OCI-LY1 (cell line): ENCODE results near the gene CCDC172.

Experiments
- H2AFZ ChIP-seq: fragments of 200-600 bp; sonication (generic), shearing (Covaris generic); 2 replicates; pipeline ENCODE4 v1.6.0; 2014; ENCODE audit warnings: antibody characterized with exemption, mild to moderate bottlenecking, low read length
- H3F3A ChIP-seq: fragments of 200-600 bp; sonication (generic), shearing (Covaris generic); 2 replicates; pipeline ENCODE4 v1.6.0; 2014; ENCODE audit warnings: mild to moderate bottlenecking, antibody characterized with exemption, low read length, moderate library complexity; ENCODE audit not compliant: insufficient read depth
- H3K27ac ChIP-seq: fragments of 200-600 bp; sonication (generic); 2 replicates; pipeline ENCODE4 v1.5.1; 2014; ENCODE audit warnings: low read length, mixed run types, mild to moderate bottlenecking, low read depth; ENCODE audit not compliant: poor library complexity, severe bottlenecking
- H3K27me3 ChIP-seq: fragments of 200-600 bp; sonication (generic); 2 replicates; pipeline ENCODE4 v1.6.0; 2014; ENCODE audit warnings: antibody characterized with exemption, mild to moderate bottlenecking, low read length, moderate library complexity; ENCODE audit not compliant: insufficient read depth
- H3K36me3 ChIP-seq: fragments of 200-600 bp; sonication (generic); 2 replicates; pipeline ENCODE4 v1.6.1; 2014; ENCODE audit warnings: mild to moderate bottlenecking, antibody characterized with exemption, low read length, moderate library complexity, mixed read lengths; ENCODE audit not compliant: insufficient read depth
- H3K4me1 ChIP-seq: fragments of 200-600 bp; sonication (generic); 2 replicates; pipeline ENCODE4 v1.5.1; 2014; ENCODE audit warnings: mild to moderate bottlenecking, low read length, moderate library complexity; ENCODE audit not compliant: insufficient read depth, severe bottlenecking
- H3K4me2 ChIP-seq: fragments of 200-600 bp; sonication (generic), shearing (Covaris generic); 2 replicates; pipeline ENCODE4 v1.6.1; 2014; ENCODE audit warnings: low read length
- H3K4me3 ChIP-seq: fragments of 200-600 bp; sonication (generic); 2 replicates; pipeline ENCODE4 v1.5.1; 2014; ENCODE audit warnings: low read length, low read depth, mild to moderate bottlenecking, mixed read lengths; ENCODE audit not compliant: poor library complexity, severe bottlenecking
- H3K79me2 ChIP-seq: fragments of 200-600 bp; shearing (Covaris generic); 2 replicates; pipeline ENCODE4 v1.6.1; 2016; ENCODE audit warnings: mixed run types, low read length, mixed read lengths; ENCODE audit not compliant: insufficient read depth
- H3K9ac ChIP-seq: fragments of 200-600 bp; sonication (generic), shearing (Covaris generic); 2 replicates; pipeline ENCODE4 v1.6.1; 2014; ENCODE audit warnings: mild to moderate bottlenecking, low read length, mixed read lengths
- H3K9me2 ChIP-seq: fragments of 200-600 bp; sonication (generic), shearing (Covaris generic); 2 replicates; pipeline ENCODE4 v1.6.1; 2014; ENCODE audit warnings: low read depth, mild to moderate bottlenecking, low read length, mixed read lengths
- H3K9me3 ChIP-seq: fragments of 200-600 bp; shearing (Covaris generic); 2 replicates; pipeline ENCODE4 v1.6.1; 2014; ENCODE audit warnings: low read length, mixed read lengths
- H4K20me1 ChIP-seq: fragments of 200-600 bp; sonication (generic), shearing (Covaris generic); 2 replicates; pipeline ENCODE4 v1.6.0; 2016; ENCODE audit warnings: mild to moderate bottlenecking, low read length; ENCODE audit not compliant: insufficient read depth
- EZH2 ChIP-seq: fragments of 200-600 bp; sonication (generic), shearing (Covaris generic); IDR thresholded peaks from 2 replicates; pipeline ENCODE4 v1.8.0; 2017; ENCODE audit warnings: borderline replicate concordance, mixed run types, mild to moderate bottlenecking, antibody characterized with exemption, low read length, moderate library complexity, mixed read lengths
- TF ChIP-seq, protein P1 (sequence below): fragments of 200-600 bp; sonication (generic), shearing (Covaris generic); IDR thresholded peaks from 2 replicates; pipeline ENCODE4 v1.5.1; 2017; ENCODE audit warnings: mild to moderate bottlenecking, antibody characterized with exemption, low read length, moderate library complexity, mixed read lengths

CCDC172 gene

DNA sequence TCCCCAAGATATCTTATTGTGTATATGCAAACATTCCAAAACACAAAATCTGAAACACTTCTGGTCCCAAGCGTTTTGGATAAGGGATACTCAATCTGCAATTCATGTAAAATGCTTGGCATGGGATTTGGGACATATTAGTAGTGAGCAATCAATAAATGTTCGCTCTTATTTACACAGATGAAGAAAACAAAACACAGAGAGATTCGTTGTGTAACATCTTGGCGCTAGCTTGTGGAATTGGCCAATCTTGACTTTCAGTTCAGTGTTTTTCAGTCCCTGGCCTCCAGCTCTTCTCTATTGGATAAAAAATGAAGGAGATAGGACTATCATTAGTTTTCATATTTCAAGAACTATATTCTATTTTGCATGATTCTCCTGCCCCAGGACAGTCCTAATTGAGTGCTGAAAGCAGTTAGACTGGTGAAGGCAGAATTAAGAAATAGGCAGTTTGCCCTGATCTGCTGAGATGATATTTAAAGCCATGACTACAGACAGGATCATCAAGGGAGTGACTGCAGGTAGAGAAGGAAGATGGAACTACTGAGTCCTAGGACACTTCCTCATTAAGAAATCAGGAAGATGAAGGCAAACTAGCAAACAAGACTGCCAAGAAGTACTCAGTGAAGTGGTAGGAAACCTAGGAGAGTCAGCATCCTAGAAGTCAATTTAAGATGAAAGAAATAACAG is 105.2 kb downstream of the CCDC172 start:
- Histone ChIP-seq H4K20me1 (no peaks in the 10 kb centered on the region), H3K4me1 (no peaks in the 10 kb centered on the region), H3K9me2 (no peaks in the 10 kb centered on the region), H3K4me2 (no peak overlapping the region), H2AFZ (no peak overlapping the region), H3K9me3 (no peaks in the 10 kb centered on the region), H3K27me3 (no peaks in the 10 kb centered on the region), H3K27ac (no peak overlapping the region), H3K79me2 (no peaks in the 10 kb centered on the region), H3K36me3 (no peaks in the 10 kb centered on the region), H3K9ac (no peak overlapping the region), H3F3A (no peaks in the 10 kb centered on the region), H3K4me3 (no peak overlapping the region)
- TF ChIP-seq, protein P1, sequence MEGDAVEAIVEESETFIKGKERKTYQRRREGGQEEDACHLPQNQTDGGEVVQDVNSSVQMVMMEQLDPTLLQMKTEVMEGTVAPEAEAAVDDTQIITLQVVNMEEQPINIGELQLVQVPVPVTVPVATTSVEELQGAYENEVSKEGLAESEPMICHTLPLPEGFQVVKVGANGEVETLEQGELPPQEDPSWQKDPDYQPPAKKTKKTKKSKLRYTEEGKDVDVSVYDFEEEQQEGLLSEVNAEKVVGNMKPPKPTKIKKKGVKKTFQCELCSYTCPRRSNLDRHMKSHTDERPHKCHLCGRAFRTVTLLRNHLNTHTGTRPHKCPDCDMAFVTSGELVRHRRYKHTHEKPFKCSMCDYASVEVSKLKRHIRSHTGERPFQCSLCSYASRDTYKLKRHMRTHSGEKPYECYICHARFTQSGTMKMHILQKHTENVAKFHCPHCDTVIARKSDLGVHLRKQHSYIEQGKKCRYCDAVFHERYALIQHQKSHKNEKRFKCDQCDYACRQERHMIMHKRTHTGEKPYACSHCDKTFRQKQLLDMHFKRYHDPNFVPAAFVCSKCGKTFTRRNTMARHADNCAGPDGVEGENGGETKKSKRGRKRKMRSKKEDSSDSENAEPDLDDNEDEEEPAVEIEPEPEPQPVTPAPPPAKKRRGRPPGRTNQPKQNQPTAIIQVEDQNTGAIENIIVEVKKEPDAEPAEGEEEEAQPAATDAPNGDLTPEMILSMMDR = no peak
- TF ChIP-seq EZH2 = no peak
